HG03280 (cell line): ENCODE results near the gene ZFYVE26.

Source experiments
- ATAC-seq: cut with Tn5 transposase; IDR thresholded peaks from one replicate; pipeline ENCODE4 v1.9.1; 2021; ENCODE audit warnings: mild to moderate bottlenecking, moderate library complexity; ENCODE audit not compliant: unreplicated experiment

Gene ZFYVE26

DNA sequence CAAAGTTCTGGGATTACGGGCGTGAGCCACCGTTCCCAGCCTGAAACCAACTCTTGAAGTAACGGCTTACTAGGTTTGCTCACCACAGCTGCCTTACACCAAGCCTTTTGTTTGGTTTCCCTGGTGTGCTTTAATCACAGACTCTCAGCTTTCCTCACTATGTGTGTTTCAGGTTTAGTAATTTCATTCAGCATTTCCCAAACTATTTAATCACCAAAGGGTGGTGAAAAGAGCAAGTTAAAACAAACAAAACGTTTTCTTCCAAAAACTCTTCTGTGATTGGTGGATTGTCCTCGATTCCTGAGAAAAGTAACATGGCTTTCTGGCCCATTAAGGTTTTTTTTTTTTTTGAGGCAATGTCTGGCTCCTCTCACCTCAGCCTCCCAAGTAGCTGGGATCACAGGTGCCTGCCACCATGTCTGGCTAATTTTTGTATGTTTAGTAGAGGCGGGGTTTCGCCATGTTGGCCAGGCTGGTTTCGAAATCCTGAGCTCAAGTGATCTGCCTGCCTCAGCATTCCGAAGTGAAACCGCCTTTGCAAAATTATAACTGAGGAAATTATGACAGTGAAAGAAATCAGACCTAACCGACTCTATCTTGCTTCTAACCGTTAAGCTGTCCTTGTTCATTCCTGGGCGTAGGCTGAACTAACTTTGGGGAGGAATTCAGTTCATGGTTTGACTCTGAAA is 1.5 kb upstream of the ZFYVE26 start:
- no peak for ATAC-seq

DNA sequence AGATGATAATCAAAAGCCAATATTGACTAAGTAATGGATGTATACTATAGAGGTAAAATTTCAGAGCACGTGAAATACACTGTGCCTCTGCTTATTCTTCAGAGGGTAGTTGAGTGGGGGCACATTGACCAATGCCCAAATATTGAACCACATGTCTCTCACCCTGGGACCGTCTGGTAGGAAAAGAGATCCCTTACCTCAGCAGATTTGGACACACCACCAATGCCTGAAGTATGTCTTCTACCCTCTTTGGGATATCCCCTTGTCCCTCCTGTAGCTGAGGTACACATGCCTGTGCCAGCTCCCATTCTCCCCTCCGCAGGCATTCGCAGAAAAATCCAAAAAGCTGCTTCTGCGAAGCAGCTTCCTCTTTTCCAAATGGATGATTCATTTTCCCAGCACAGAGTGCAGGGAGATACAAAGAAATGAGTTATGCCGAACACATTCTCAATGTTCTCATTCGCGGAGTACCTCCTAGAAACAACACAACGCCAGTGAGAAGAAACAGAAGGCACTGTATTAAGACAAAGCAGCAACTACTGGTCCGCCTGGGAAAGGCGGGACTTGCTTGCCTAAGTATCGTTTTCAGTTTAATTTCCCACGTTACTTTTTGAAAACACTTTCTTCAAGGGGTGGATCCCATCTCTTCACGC is 691 bp downstream of the ZFYVE26 start:
- ATAC-seq: no peak

DNA sequence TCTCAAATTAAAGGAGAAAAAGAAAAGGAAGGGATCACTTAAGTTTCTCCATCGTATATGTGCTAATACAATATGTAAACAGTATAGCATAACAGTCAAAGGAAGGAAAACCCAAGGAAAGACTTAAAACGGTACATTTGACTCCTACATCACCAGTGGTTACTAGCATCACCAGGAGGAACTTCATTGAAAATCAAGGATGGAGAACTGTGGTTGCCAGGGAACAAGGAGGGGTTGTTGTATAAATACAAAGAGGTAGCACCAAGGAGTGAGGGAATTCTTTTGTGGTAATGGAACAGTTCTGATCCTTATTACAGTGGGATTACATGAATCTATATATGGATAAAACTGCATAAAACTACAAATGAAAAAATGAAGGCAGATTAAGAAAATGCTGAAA is 1.6 kb downstream of the ZFYVE26 start:
- ATAC-seq: no peak

DNA sequence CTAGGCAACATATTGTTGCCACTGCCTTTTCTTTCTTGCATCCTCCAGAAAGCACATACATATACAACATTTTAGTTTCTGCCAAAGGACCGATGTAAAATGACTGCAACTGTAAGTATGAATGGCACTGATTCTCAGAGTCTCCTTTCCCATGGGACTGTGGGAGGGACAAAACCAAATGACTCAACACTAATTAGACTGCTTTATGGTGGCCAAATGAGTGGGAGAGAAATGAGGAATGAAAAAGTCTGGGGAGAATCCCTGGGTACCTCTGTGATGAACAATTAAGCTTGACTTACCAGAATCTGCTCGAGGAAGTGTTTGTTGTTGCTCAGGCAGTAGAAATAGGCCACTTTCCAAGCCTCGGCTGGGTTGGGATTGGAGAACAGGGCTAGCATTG is 10.1 kb downstream of the ZFYVE26 start:
- ATAC-seq: no peak

DNA sequence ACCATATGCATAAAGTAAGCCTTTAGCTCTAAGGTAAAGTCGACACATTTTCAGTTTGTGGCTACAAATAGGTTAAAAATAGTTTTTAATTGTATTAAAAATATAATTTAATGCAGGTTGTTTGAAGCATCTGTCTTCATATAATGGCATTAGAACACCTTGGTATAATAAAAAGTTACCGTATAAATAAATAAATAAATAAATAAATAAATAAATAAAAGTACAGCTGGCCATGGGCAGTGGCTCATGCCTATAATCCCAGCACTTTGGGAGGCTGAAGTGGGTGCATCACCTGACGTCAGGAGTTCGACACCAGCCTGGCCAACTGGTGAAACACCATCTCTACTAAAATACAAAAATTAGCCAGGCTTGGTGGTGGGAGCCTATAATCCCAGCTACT is 15.6 kb downstream of the ZFYVE26 start:
- no peak for ATAC-seq

DNA sequence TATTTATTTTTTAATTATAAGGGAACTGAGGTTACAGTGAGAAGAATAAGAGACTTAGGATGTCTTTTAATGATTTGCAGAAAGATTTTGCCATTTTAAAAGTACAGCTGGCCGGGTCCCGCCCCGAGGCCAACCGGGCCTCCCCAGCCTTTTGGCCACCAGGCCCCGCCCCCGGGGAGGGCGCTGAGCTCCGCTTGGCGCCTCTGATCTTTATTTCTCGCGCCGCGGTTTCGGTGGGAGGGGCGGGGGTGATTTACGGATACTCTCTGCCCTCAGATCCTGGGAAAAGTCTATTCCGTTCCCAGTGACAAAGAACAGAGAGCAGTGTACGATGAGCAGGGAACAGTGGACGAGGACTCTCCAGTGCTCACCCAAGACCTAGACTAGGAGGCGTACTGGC is 17.7 kb downstream of the ZFYVE26 start:
- ATAC-seq: no peak

DNA sequence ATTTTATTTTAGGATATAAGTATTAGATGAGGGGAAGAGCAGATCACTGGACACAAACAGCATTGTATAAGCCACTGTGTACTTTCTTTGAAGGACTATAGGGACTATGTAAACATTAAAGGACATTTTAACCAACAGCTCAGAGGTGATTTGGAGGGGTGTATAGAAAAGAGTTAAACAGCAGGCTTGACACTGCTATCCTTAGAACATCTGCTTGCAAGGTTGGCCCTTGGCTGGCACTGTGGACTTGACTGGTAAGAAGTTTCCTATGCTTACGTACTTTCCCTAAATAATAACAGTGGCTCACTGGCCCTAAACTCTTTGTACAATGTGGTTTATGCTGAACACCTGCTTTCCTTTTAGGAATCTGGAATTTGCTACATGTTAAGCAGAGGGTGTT is 28.7 kb downstream of the ZFYVE26 start:
- no peak for ATAC-seq

DNA sequence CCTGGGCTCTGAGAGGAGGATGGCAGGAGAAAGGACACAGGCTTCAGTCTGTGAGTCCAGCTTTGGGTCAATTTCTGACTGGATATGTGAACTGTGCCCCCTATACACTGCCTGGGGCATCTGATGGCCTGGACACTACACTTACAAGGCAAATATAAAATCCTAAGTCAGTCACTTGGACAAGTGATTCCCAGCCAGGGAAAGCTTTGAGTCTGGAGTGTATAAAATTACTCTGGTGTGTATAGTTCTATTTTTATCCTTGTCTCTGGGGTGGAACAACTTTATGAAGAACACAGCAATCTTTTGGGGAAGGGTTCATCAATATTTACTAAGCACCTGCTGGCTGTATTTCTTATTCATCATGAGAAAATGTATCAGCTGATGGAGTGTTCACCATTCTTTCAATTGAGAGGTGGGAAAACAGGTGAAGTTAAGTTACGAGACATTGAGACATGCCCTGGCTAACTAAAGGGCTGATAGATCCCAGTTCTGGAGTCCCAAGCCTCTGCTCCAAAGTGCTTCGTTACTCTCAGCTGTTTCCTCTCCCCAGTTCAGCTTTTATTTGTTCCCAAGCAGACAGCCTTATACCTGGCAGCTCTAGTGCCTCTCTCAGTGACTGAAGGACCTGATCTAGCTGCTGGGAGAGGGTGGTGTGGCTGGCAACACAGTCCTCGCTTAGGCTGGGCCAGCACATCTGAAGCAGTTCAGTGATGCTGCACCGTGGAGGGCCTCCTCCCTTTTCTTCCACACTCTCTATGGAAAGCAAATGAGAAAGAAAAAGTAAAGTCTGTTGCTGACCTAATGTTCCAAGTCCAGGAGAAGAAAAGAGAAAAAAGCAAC is 30.9 kb downstream of the ZFYVE26 start:
- ATAC-seq: no peak

DNA sequence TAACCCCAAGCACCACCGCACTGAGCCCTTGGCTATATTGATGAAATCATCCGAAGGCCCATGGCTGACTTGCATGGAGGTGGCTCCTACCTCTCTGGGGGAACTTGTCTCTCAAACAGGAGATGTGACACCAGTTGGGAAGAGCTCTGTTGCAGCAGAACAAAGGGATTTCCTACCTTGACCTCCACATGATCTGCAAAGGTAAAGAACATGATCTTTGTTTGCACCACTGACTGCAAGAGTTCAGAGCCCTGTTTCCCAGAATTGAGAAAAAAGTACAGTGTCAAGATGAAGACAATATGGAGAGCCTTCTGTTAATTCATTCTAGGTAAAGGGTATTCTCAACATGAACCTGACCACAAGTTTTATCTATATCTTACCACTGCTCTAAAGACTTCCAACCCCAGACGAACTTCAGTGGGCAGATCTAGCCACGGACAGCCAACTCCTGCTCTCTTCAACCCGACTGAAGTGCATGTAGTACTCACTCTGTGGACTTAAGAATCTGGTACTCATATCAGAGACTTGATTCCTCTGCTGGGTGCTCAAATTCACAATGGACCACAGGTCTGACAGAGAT is 32.1 kb downstream of the ZFYVE26 start:
- no peak for ATAC-seq

DNA sequence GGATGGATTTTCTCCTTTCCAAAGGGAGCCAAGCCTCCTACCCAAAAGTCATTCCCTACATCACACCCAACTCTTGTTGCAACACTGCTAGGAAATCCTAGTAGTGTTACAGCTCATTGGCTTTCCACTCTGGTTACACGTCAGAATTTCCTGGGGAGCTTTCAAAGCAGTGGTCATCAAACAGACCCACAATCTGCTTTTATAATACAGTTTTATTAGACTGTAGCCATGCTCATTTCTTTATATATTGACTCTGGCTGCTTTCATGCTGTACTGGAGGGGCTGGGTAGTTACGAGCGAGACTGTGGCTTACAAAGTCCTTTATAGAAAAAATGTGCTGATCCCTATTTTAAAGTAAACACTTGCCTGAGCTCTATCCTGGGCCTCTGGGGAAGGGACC is 34.3 kb downstream of the ZFYVE26 start:
- ATAC-seq: no peak

DNA sequence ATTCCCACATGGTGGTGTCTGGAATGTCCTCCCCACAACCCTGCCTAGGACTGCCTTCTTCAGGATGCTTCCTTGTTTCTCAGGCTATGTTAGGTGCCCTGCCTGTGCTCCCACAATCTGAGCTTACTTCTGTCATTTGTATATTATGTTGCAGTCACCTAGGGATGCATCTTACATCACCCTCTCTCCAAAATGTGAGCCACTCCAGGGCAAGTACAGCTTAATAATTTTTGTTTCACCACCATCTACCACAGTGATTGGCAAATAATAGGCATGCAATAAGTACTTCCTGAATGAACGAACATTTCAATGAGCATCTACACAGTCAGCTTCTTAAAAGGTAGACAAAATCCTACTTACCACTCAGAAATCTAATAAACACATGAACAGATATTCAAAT is 37.6 kb downstream of the ZFYVE26 start:
- no peak for ATAC-seq

DNA sequence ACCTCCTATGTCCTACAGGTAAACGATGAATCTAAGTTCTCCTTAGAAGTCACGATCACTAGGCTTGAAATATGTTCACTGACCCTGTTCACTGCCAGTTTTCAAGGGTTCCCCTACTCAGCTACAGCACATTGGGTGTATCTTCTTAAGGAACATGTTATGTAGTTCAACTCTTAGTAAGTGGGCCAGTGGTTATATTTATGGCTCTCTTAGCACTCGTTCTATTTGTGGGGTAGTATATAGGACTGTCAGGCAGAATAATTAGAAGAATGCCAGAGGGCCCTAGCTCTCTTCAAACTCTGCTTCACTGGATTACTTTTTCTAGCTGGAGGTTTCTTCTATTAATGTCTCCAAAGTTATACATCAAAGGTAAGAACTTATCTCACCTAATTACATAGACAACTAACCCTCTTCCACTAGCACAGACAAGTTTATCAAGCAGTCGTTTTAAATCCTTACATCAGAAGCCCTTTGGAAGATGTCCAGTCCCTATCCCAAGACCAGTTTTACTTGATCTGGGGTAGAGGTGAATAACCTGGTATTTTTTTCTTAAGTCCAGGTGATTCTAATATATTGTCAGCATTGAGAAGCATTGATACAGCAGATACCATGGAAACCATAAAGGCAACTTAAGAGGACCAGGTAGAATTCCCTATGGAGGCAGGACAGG is 39.6 kb downstream of the ZFYVE26 start:
- no peak for ATAC-seq

DNA sequence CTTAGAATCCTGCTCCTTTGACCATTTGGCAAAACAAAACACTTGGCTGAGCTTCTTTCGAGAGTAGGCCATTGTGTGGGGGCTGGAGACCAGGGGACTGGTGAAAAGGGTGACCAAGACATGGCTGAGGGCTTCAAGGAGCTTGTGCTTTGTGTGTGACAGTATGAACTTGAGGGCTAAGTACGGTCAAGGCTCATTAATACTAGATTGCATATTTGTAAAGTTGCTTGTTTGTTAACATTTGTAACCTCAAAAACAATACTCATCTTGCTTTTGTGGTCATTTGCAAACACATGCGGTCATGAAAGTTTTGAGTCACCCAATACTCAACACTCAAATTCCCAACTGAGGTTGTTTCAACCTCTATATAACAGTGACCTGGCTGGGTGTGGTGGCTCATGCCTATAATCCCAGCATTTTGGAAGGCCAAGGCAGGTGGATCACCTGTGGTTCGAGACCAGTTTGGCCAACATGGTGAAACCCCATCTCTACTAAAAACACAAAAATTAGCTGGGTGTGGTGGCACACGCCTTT is 42.5 kb downstream of the ZFYVE26 start:
- ATAC-seq: no peak

DNA sequence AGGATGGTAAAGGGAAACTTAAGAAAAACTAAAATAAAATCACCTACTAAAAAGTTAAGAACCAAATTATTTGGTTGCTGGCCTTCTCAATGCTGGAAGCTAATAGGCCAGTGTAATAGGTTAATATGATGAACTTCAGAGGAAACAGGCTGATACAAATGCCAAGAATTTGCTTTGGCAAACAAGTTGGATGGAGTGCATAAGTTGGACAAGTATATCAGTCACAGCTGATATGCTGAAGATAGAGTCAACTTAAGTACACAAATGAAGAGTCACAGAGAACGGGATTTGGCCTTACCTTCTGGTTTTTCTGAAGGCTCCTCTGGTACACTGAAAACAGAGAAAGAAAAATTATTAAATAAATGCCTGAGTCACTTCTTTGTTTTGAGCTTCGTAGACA is 48.2 kb downstream of the ZFYVE26 start:
- ATAC-seq: no peak

DNA sequence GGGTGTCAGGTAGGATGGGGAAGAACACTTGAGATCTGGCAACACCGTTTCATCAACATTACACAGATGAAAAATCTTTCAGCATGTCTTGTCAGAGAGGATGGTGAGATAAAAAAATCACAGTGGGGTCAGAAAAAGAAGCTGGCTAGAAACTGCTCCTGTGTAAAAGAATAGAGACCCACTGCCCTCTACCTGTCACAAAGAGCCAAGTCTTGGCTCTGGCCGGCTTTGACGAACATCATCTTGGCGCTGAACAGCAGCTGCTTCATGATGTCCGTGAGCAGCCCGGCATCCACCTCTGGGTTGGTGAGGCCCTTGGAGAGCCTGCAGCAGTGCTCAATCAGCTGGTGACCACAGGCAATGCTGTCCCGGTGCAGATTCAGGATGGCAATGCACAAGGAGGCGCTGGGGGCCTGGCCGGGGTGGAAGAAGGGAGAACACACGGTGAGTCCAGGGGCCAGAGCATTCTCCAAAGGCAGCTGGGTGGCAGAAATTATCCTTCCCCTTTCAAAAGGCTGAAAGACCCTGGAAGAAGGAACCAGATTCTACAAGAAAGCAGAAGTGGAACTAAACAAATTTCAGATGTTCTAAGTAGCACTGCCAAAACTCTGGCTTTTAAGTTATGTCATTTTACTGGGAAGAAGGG is 50.2 kb downstream of the ZFYVE26 start:
- ATAC-seq: no peak

DNA sequence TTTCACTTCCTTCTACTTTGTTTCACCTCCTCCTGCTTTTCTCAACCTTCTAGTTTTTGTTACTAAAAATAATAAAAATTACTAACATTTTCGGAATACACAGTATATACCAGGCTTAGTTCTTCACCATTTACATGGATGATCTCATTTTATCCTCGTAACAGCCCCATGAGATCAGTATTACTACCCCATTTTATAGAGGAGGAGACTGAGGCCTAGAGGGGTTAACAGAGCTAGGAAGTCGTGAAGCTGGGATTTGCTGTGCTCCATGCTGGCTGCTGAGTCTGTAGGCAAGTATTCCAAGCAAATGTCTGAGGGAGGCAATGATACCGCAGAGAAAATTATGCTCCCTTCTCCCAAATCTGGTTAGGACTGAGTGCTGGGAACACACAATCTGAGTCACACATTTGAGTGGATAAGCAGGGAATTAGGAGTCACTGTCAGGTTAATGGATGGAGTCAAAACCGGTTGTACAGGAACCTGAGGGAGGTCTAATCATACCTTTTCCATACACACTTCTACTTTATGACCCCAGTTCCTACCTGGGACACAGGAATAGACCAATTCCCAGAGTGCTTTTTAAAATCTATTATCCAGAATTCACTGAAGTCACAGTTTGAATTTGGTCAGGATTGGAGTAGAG is 51.1 kb downstream of the ZFYVE26 start:
- ATAC-seq: no peak

DNA sequence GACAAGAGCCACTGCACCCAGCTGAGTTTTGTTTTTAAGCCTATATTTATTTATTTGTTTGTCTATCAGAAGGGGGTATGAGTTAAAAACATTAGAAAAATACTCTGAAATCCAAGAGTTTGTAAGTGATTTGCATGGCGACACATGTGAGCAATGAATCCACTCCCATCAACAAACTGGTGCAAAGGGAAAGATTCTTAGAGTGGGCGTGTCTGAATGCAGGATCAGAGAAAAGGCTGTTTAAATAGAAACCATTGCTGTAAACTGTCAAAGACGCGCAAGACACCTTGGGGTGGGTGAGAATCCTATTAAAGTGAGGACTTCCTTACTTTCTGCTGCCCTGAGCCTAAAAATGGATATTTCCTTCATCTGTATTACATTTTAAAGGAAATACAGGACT is 51.9 kb downstream of the ZFYVE26 start:
- ATAC-seq: no peak

DNA sequence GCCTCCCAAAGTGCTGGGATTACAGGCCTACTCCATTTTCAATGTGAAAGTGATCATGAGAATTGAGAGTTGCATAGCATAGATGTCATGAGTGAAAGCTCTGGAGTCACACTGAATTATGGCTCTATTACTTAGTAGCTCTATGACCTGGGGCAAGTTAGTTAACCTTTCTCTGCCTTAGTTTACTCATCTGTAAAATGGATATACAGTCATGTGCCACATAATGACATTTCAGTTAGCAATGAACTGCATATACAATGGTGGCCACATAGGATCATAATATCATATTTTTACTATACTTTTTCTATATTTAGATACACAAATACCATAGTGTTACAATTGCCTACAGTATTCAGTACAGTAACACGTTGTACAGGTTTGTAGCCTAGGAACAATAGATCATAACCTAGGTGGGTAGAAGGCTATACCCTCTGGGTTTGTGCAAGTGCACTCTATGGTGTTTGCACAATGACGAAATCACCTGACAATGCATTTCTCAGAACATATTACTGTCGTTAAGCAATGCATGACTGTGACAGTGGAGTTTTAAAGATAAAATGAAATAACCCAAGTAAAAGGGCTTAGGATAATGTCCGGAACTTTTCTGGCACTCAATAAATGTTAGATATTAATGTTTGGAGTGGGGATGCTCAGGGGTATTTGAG is 53.1 kb downstream of the ZFYVE26 start:
- no peak for ATAC-seq

DNA sequence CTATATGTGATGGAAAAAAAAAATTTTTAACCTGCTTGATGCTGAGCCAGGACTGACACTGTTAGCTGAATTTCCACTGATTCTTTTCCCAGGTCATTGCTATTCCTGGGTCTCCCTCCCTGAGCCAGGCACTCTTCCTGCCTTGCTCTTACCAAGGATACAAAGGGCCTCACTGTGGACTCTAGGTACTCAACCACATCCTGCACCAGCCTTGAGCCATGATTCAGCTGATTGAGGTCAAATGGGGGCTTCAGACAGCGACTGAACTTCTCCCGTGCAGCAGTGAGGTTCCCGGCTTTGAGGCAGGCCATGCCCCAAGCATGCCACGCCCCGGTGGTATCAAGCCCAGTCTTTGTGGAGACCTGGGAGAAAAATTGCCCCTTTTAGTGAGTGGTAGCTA is 54.3 kb downstream of the ZFYVE26 start:
- ATAC-seq: no peak
